Calu3 (cell line): ENCODE measurements around the gene NCAPH2. TPM values are rescaled to one million over a fixed set of nuclear protein-coding genes. Genes with fewer than 3 reads are reported as not detected.
A peak's percentile ranks its signal among the peaks of the same experiment; 100 is the strongest.

Experiments used
- BruUV-seq: library from RNA; stranded (reverse); fragments of 400-500 nt; replicated peaks from 2 replicates; lab custom pipeline; 2021; lab: Mats Ljungman, UMichigan
- CTCF ChIA-PET: fragments of 300-600 bp; sonication (Branson Sonifier 250); formaldehyde crosslinking; loops from one replicate; lab custom pipeline; 2022; ENCODE audit warnings: antibody characterized with exemption; lab: Charles Lee
- DNase-seq: peaks from one replicate; pipeline ENCODE4 v3.0.0; 2022
- H3K27ac Mint-ChIP-seq: one replicate; pipeline ENCODE4 v1.8.0; 2022; ENCODE audit warnings: mixed read lengths; ENCODE audit not compliant: unreplicated experiment
- H3K27me3 Mint-ChIP-seq: one replicate; pipeline ENCODE4 v1.8.0; 2022; ENCODE audit warnings: mixed read lengths; ENCODE audit not compliant: unreplicated experiment
- H3K36me3 Mint-ChIP-seq: one replicate; pipeline ENCODE4 v1.8.0; 2022; ENCODE audit warnings: mild to moderate bottlenecking, moderate library complexity, mixed read lengths; ENCODE audit not compliant: insufficient read depth, unreplicated experiment
- H3K4me1 Mint-ChIP-seq: one replicate; pipeline ENCODE4 v1.8.0; 2022; ENCODE audit warnings: mild to moderate bottlenecking, low read depth, mixed read lengths; ENCODE audit not compliant: unreplicated experiment
- H3K4me3 Mint-ChIP-seq: one replicate; pipeline ENCODE4 v1.8.0; 2022; ENCODE audit warnings: mild to moderate bottlenecking, low read depth, moderate library complexity, mixed read lengths; ENCODE audit not compliant: unreplicated experiment
- H3K9me3 Mint-ChIP-seq: one replicate; pipeline ENCODE4 v1.8.0; 2022; ENCODE audit warnings: low read depth, mixed read lengths; ENCODE audit not compliant: unreplicated experiment
- CTCF ChIP-seq: fragments of 200-600 bp; IDR thresholded peaks from one replicate; pipeline ENCODE4 v1.8.0; 2022; ENCODE audit warnings: antibody characterized with exemption; ENCODE audit not compliant: unreplicated experiment
- intact Hi-C: fragments of 100-400 bp; cut with micrococcal nuclease; formaldehyde crosslinking; loops from one replicate; pipeline ENCODE4 v1.10.0; 2022; ENCODE audit not compliant: unreplicated experiment
- total RNA-seq: library from RNA; stranded (reverse); gene quantifications from 2 replicates; pipeline ENCODE4 v1.2.3, GENCODE V29; 2022

Gene NCAPH2
- total RNA-seq, 1 experiment from 2014 or later, result 92.0 TPM

GRCh38 chr22:50469377-50470305 lies 38.4 kb upstream of the NCAPH2 start:
- BruUV-seq, result no TSS peak
- Mint-ChIP-seq H3K4me3 (peak overlapping the region; percentile 57), H3K9me3 (no peaks in the 10 kb centered on the region), H3K27me3 (no peaks in the 10 kb centered on the region), H3K4me1 (peaks cover 42% of the 10 kb centered on the region), H3K36me3 (peaks cover 74% of the 10 kb centered on the region), H3K27ac (peak overlapping the region; percentile 61)
- intact Hi-C loops, result no loop called here
- DNase-seq, result peak; percentile 94
- CTCF ChIA-PET, result interaction anchor here (0.5 to 1.6 kb wide), 8 partner anchors 10 to 151 kb away, joined by 3 to 6 read pairs (median 4); no protein-coding TSS in a partner anchor
- no peak for TF ChIP-seq CTCF

- CTCF ChIA-PET, result interaction anchor here (0.7 to 1.6 kb wide), 6 partner anchors 9 to 150 kb away, joined by 3 to 6 read pairs (median 4); no protein-coding TSS in a partner anchor
- Mint-ChIP-seq H3K4me3 (peak overlapping the region; percentile 57), H3K36me3 (peaks cover 83% of the 10 kb centered on the region), H3K27ac (peak overlapping the region; percentile 61), H3K9me3 (no peaks in the 10 kb centered on the region), H3K27me3 (no peaks in the 10 kb centered on the region), H3K4me1 (peaks cover 42% of the 10 kb centered on the region)
- intact Hi-C loops, result no loop called here
- no TSS peak for BruUV-seq
- DNase-seq, result no peak
- TF ChIP-seq CTCF, result no peak
Observed at GRCh38 chr22:50470491-50470890, 37.5 kb upstream of the NCAPH2 start.

GRCh38 chr22:50471197-50471847 lies 36.7 kb upstream of the NCAPH2 start:
- intact Hi-C loops, result no loop called here
- Mint-ChIP-seq H3K27me3 (no peaks in the 10 kb centered on the region), H3K9me3 (no peaks in the 10 kb centered on the region), H3K27ac (peak overlapping the region; percentile 61), H3K4me1 (peaks cover 42% of the 10 kb centered on the region), H3K36me3 (peaks cover 76% of the 10 kb centered on the region), H3K4me3 (peak overlapping the region; percentile 57)
- no peak for TF ChIP-seq CTCF
- CTCF ChIA-PET, result no interaction called here
- no peak for DNase-seq
- BruUV-seq, result no TSS peak

- H3K4me1 Mint-ChIP-seq, result peaks cover 42% of the 10 kb centered on the region
- H3K9me3 Mint-ChIP-seq, result no peaks in the 10 kb centered on the region
- no TSS peak for BruUV-seq
- TF ChIP-seq CTCF, result no peak
- H3K27ac Mint-ChIP-seq, result no peak overlapping the region
- H3K36me3 Mint-ChIP-seq, result peaks cover 70% of the 10 kb centered on the region
- intact Hi-C loops, result no loop called here
- no peak overlapping the region for H3K4me3 Mint-ChIP-seq
- H3K27me3 Mint-ChIP-seq, result no peaks in the 10 kb centered on the region
- DNase-seq, result no peak
- CTCF ChIA-PET, result no interaction called here
Observed at GRCh38 chr22:50471962-50472361, 36.1 kb upstream of the NCAPH2 start.
